Activated B cell treated with CpG ODN at 0.5 μM for 24 hours (primary cell): Measurements from ENCODE around the gene FARP1. TPM values are rescaled to one million over a fixed set of nuclear protein-coding genes. Genes with fewer than 3 reads are reported as not detected.

ENCODE experiments used
- ATAC-seq: fragments of 200-7000 bp; cut with Tn5 transposase; one replicate; pipeline ENCODE4 v1.10.0; 2021; ENCODE audit warnings: low read depth, mild to moderate bottlenecking, moderate library complexity
- CTCF ChIA-PET: fragments of 350-600 bp; sonication (Branson Sonifier 250); formaldehyde crosslinking; loops from one replicate; lab custom pipeline; 2021; ENCODE audit warnings: antibody characterized with exemption; lab: Charles Lee
- POLR2A ChIA-PET: fragments of 350-600 bp; sonication (Branson Sonifier 250); formaldehyde crosslinking; loops from one replicate; lab custom pipeline; 2021; ENCODE audit warnings: antibody characterized with exemption; lab: Charles Lee
- DNase-seq: peaks from one replicate; pipeline ENCODE4 v3.0.0; 2022
- H3K27ac Mint-ChIP-seq: one replicate; pipeline ENCODE4 v1.8.0; 2020; ENCODE audit warnings: mixed read lengths
- H3K27me3 Mint-ChIP-seq: one replicate; pipeline ENCODE4 v1.8.0; 2021; ENCODE audit warnings: mixed read lengths
- H3K36me3 Mint-ChIP-seq: one replicate; pipeline ENCODE4 v1.8.0; 2021; ENCODE audit warnings: low read depth, mixed read lengths
- H3K4me1 Mint-ChIP-seq: one replicate; pipeline ENCODE4 v1.8.0; 2021; ENCODE audit warnings: mixed read lengths
- H3K4me3 Mint-ChIP-seq: one replicate; pipeline ENCODE4 v1.8.0; 2020; ENCODE audit warnings: mild to moderate bottlenecking, mixed read lengths
- H3K9me3 Mint-ChIP-seq: one replicate; pipeline ENCODE4 v1.8.0; 2020; ENCODE audit warnings: mixed read lengths
- intact Hi-C: fragments of 100-400 bp; cut with micrococcal nuclease; formaldehyde crosslinking; loops from one replicate; pipeline ENCODE4 v1.15.1; 2024
- total RNA-seq: library from RNA; stranded (reverse); gene quantifications from 2 replicates; pipeline ENCODE4 v1.2.3, GENCODE V29; 2022
- TF ChIP-seq, protein P1 (sequence below): fragments of 200-600 bp; IDR thresholded peaks from one replicate; pipeline ENCODE4 v1.8.0; 2022; ENCODE audit warnings: antibody characterized with exemption, mild to moderate bottlenecking

The FARP1 gene
- total RNA-seq, 1 donor from 2014 or later, result 2.1 TPM

DNA sequence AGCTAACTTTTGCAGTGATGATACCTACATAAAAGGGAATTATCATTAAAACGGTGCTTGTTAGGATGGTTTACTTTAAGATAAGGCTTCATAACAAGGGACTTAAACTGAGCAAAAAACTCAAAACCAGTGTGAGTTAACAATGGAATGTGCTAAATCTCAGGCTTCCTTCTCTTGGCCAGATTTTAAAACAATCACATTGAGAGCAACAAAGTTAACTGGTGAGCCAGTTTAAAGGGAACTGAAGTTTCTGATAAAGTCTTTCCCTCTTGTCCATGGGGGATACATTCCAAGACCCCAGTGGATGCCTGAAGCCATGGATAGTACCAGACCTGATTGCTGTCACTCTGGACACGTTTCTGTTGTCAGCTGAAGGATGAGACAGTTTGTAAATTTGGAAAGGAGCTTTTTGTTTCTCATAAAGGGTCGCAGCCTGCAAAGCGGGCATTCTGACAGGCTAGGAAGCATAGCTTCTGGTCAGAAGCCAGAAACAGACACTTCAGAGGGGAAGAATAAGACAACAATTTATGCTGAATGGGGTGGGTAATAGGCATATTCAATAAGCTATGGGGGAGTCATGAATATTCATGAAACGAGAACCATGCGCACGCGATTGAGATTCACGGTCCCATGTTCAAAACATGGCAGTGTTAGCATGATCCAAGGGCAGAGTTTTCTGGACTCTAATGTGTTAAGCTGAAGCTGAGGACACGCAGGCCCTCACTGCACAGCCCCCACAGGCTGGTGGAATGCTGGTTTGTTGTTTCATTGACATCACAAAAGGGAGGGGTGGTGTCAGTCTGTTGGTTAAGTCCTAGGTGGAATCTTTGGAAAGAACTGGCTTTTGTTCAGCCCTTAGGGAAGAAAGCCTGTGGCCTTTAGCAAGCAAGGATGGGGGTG, 184.7 kb downstream of the FARP1 start:
- H3K4me3 Mint-ChIP-seq, result no peak overlapping the region
- TF ChIP-seq, protein P1, sequence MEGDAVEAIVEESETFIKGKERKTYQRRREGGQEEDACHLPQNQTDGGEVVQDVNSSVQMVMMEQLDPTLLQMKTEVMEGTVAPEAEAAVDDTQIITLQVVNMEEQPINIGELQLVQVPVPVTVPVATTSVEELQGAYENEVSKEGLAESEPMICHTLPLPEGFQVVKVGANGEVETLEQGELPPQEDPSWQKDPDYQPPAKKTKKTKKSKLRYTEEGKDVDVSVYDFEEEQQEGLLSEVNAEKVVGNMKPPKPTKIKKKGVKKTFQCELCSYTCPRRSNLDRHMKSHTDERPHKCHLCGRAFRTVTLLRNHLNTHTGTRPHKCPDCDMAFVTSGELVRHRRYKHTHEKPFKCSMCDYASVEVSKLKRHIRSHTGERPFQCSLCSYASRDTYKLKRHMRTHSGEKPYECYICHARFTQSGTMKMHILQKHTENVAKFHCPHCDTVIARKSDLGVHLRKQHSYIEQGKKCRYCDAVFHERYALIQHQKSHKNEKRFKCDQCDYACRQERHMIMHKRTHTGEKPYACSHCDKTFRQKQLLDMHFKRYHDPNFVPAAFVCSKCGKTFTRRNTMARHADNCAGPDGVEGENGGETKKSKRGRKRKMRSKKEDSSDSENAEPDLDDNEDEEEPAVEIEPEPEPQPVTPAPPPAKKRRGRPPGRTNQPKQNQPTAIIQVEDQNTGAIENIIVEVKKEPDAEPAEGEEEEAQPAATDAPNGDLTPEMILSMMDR, result no peak
- no peaks in the 10 kb centered on the region for H3K4me1 Mint-ChIP-seq
- intact Hi-C loops, result no loop called here
- ChIA-PET CTCF (no interaction called here), POLR2A (no interaction called here)
- no peaks in the 10 kb centered on the region for H3K36me3 Mint-ChIP-seq
- H3K27me3 Mint-ChIP-seq, result peaks cover 3% of the 10 kb centered on the region
- H3K27ac Mint-ChIP-seq, result no peak overlapping the region
- H3K9me3 Mint-ChIP-seq, result no peaks in the 10 kb centered on the region
- ATAC-seq (no peak), DNase-seq (no peak)

DNA sequence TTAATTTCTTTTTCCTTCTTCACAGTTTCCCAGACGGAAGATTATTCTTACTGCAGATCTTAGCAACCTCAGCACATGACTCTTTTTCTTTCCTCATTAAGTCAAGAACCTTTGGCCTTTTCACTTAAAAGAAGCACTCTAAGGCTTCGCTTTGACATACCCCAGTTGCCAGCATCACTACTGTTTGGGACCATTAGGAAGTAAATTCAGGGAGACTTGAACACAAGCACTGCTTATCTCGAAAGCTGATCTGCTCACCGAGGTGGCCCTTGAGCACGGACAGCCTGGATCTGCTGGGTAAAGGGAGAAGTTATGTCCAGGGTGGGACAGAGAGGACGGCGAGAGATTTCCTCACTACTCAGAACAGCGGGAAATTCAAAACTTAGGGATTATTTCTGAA, 185.6 kb downstream of the FARP1 start:
- TF ChIP-seq, protein P1, result no peak
- peaks cover 3% of the 10 kb centered on the region for H3K27me3 Mint-ChIP-seq
- no peak overlapping the region for H3K4me3 Mint-ChIP-seq
- POLR2A ChIA-PET, result no interaction called here
- DNase-seq (no peak), ATAC-seq (no peak)
- CTCF ChIA-PET, result no interaction called here
- intact Hi-C loops, result no loop called here
- H3K9me3 Mint-ChIP-seq, result no peaks in the 10 kb centered on the region
- H3K27ac Mint-ChIP-seq, result no peak overlapping the region
- no peaks in the 10 kb centered on the region for H3K36me3 Mint-ChIP-seq
- no peaks in the 10 kb centered on the region for H3K4me1 Mint-ChIP-seq

DNA sequence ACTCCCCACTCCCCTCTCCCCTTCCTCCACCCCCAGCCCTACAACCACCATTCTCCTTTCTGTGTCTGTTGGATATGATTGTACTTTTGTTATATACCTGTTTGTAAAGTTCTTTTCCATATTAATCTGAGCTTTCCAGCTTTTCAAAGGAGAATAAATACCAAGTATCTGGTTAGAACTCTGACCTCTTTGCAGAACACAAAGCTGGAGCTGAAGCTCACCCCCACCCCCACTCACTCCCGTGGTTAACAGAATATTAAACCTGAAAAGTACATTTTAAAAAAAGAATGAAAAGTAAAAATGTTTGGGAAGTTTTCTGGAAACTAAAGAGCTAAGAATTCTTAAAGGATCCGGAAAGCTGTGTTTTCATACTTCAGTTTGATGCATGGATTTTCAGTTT, 189.3 kb downstream of the FARP1 start:
- intact Hi-C loops, result no loop called here
- TF ChIP-seq, protein P1, result no peak
- no peaks in the 10 kb centered on the region for H3K4me1 Mint-ChIP-seq
- POLR2A ChIA-PET, result no interaction called here
- ATAC-seq (no peak), DNase-seq (no peak)
- CTCF ChIA-PET, result no interaction called here
- H3K27ac Mint-ChIP-seq, result no peak overlapping the region
- H3K4me3 Mint-ChIP-seq, result no peak overlapping the region
- no peaks in the 10 kb centered on the region for H3K36me3 Mint-ChIP-seq
- peaks cover 6% of the 10 kb centered on the region for H3K9me3 Mint-ChIP-seq
- H3K27me3 Mint-ChIP-seq, result peaks cover 8% of the 10 kb centered on the region

DNA sequence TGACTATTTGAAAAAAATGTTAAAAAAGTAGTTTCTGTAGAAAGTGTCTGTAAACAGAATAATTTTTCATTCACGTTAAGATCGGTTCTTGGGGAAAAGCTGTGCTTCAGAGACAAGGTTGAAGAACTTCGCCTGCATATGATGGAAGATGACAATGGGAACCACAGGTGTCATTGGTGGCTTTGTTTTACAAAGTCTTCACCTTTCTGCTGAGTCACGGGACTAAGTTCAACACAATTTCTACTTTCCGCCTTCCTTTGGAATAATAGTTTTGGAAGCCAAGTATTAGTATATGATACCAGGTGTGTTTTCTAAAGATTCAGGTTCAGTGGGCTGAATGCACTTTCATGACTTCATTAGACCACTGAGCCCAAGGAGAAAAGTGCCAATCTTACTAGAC, 189.8 kb downstream of the FARP1 start:
- ChIA-PET POLR2A (no interaction called here), CTCF (no interaction called here)
- Mint-ChIP-seq H3K27ac (no peak overlapping the region), H3K4me1 (no peaks in the 10 kb centered on the region), H3K36me3 (no peaks in the 10 kb centered on the region), H3K27me3 (peaks cover 8% of the 10 kb centered on the region), H3K9me3 (peaks cover 6% of the 10 kb centered on the region), H3K4me3 (no peak overlapping the region)
- no peak for ATAC-seq
- TF ChIP-seq, protein P1, result no peak
- intact Hi-C loops, result no loop called here
- no peak for DNase-seq

DNA sequence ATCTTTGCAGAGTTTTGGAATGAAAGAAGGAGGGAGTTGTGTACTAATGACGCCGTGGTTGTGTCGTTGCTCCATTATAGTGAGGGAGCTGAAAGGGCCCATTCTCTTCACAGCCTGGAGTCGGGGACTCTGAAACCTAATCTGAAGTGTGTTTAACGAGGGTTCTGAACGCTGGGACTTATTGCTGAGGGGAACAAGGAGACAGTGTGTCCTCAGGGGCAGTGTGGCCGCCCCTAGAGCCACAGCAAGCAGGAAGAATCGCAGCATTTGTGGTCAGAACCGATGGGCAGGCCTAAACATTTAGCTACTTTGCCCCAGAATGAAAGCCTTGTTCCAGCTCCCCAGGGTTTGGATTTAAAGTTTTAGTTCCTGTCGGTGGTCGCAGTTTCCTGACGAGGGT, 190.6 kb downstream of the FARP1 start:
- peaks cover 6% of the 10 kb centered on the region for H3K9me3 Mint-ChIP-seq
- ATAC-seq (no peak), DNase-seq (no peak)
- H3K27me3 Mint-ChIP-seq, result peaks cover 8% of the 10 kb centered on the region
- H3K27ac Mint-ChIP-seq, result no peak overlapping the region
- intact Hi-C loops, result no loop called here
- POLR2A ChIA-PET, result no interaction called here
- TF ChIP-seq, protein P1, result no peak
- no peak overlapping the region for H3K4me3 Mint-ChIP-seq
- H3K36me3 Mint-ChIP-seq, result no peaks in the 10 kb centered on the region
- H3K4me1 Mint-ChIP-seq, result no peaks in the 10 kb centered on the region
- CTCF ChIA-PET, result no interaction called here
